ENCODE results near the gene APOBEC2.

- TF ChIP-seq EZH2 (IDR thresholded peaks at IDR 0.05; ENCODE audit: borderline replicate concordance, insufficient read depth, low read depth, low read length, poor library complexity, severe bottlenecking) = no peak
- TF ChIP-seq, protein P1, sequence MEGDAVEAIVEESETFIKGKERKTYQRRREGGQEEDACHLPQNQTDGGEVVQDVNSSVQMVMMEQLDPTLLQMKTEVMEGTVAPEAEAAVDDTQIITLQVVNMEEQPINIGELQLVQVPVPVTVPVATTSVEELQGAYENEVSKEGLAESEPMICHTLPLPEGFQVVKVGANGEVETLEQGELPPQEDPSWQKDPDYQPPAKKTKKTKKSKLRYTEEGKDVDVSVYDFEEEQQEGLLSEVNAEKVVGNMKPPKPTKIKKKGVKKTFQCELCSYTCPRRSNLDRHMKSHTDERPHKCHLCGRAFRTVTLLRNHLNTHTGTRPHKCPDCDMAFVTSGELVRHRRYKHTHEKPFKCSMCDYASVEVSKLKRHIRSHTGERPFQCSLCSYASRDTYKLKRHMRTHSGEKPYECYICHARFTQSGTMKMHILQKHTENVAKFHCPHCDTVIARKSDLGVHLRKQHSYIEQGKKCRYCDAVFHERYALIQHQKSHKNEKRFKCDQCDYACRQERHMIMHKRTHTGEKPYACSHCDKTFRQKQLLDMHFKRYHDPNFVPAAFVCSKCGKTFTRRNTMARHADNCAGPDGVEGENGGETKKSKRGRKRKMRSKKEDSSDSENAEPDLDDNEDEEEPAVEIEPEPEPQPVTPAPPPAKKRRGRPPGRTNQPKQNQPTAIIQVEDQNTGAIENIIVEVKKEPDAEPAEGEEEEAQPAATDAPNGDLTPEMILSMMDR (IDR thresholded peaks at IDR 0.05) = no peak
Measured at GRCh38 chr6:41022294-41022693, 30.7 kb upstream of the APOBEC2 start.
